ENCODE measurements around the gene LAMB3. TPM values are rescaled to one million over a fixed set of nuclear protein-coding genes. Genes with fewer than 3 reads are reported as not detected.

The LAMB3 gene
- total RNA-seq, 2 donors from 2014 or later, result 4.7 to 11.1 TPM

DNA sequence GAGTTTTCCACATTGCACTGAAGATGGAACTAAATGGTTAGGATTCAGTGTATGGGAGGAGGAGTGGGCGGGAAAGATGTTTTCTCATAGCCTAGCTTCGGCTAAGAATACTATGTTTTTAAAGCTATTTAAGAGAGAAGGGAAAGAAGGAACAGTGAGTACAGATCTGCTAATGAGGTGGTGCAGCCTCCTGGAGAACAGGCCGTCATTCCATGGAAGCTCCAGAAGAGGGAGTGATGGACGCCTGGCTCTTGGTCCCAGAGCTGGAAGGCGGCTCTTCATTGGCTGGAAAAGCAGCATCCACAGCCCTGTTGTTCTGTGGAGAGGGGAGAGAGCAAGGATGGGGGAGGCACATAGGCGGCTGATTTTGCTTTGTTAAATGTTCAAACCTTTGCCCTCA lies 61.8 kb downstream of the LAMB3 start:
- no peak for DNase-seq (ENCODE audit: low spot score)
- TF ChIP-seq, protein P1, sequence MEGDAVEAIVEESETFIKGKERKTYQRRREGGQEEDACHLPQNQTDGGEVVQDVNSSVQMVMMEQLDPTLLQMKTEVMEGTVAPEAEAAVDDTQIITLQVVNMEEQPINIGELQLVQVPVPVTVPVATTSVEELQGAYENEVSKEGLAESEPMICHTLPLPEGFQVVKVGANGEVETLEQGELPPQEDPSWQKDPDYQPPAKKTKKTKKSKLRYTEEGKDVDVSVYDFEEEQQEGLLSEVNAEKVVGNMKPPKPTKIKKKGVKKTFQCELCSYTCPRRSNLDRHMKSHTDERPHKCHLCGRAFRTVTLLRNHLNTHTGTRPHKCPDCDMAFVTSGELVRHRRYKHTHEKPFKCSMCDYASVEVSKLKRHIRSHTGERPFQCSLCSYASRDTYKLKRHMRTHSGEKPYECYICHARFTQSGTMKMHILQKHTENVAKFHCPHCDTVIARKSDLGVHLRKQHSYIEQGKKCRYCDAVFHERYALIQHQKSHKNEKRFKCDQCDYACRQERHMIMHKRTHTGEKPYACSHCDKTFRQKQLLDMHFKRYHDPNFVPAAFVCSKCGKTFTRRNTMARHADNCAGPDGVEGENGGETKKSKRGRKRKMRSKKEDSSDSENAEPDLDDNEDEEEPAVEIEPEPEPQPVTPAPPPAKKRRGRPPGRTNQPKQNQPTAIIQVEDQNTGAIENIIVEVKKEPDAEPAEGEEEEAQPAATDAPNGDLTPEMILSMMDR (IDR thresholded peaks at IDR 0.05), result peak; percentile 48 to 55
- Histone ChIP-seq H3K36me3 (no peaks in the 10 kb centered on the region), H3K4me3 (no peak overlapping the region), H3K27ac (no peak overlapping the region), H3K27me3 (no peaks in the 10 kb centered on the region), H3K4me1 (peaks cover 0 to 7% of the 10 kb centered on the region in 2 donors), H3K9me3 (no peaks in the 10 kb centered on the region)

DNA sequence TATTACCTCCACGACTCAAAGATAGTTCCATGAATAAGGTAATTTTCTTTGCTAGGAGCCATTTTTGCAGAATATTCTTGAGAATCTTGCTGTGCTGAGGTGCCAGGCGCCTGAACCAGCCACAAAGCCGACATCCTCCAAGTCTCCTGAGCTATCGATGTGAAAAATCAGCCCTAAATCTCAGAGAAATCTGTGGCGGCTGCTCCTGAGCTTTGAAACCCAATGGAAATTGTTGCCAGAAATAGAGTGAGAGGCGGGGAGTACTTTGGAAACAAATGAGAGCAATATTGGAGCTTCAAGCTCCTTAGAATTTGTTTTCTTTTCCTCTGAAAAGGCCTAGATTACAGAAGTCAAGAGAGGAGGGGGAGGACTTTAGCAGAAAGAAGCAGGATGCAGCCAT lies 62.4 kb downstream of the LAMB3 start:
- Histone ChIP-seq H3K4me3 (no peak overlapping the region), H3K27ac (no peak overlapping the region), H3K4me1 (peaks cover 0 to 12% of the 10 kb centered on the region in 2 donors), H3K36me3 (no peaks in the 10 kb centered on the region), H3K9me3 (no peaks in the 10 kb centered on the region), H3K27me3 (no peaks in the 10 kb centered on the region)
- TF ChIP-seq, protein P1 (IDR thresholded peaks at IDR 0.05), result no peak
- no peak for DNase-seq (ENCODE audit: low spot score)

DNA sequence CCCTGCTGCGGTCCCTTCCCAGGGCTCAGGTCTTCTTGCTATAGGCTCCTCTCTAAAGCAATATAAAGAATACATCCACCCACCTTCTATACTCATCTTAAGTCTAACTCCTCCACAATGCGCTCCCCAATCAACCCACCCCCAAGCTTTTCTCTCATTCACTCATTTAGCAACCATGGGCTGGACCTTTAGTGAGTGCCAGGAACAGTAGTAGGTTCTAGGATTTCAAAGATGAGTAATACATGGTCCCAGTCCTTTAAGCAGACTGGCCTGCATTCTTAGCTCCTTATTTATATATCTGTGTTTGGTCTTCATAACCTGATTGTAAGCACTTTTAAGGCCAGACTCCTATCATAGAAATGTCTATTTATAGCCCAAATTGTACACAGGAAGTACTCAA lies 62.8 kb downstream of the LAMB3 start:
- H3K9me3 ChIP-seq, result no peaks in the 10 kb centered on the region
- peaks cover 0 to 12% of the 10 kb centered on the region in 2 donors for H3K4me1 ChIP-seq
- H3K27me3 ChIP-seq, result no peaks in the 10 kb centered on the region
- no peak overlapping the region for H3K27ac ChIP-seq
- DNase-seq (ENCODE audit: low spot score), result no peak
- TF ChIP-seq, protein P1 (IDR thresholded peaks at IDR 0.05), result no peak
- H3K4me3 ChIP-seq, result no peak overlapping the region
- no peaks in the 10 kb centered on the region for H3K36me3 ChIP-seq

DNA sequence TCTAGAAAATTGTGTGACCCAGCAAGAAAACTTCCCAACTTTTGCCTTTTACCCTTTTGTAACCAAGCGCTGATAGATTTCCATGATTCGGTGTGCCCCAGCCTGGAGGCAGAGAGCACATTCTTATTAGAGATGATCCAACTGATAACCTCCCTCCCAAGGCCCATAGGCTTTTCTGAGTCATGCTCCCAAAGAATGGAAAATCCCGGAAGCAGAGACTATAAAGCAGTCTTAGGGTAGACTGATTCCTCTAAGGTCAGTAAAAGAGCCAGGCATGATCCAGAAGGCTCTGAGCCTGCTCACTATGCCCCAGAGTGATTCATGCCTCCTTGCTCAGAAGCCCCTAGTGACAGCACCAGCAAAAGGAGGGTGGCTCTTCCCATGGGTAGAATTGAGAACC lies 64.4 kb downstream of the LAMB3 start:
- Histone ChIP-seq H3K36me3 (no peaks in the 10 kb centered on the region), H3K27me3 (no peaks in the 10 kb centered on the region), H3K4me3 (no peak overlapping the region), H3K9me3 (no peaks in the 10 kb centered on the region), H3K4me1 (peaks cover 0 to 12% of the 10 kb centered on the region in 2 donors), H3K27ac (no peak overlapping the region)
- DNase-seq (ENCODE audit: low spot score), result no peak
- TF ChIP-seq, protein P1 (IDR thresholded peaks at IDR 0.05), result no peak

DNA sequence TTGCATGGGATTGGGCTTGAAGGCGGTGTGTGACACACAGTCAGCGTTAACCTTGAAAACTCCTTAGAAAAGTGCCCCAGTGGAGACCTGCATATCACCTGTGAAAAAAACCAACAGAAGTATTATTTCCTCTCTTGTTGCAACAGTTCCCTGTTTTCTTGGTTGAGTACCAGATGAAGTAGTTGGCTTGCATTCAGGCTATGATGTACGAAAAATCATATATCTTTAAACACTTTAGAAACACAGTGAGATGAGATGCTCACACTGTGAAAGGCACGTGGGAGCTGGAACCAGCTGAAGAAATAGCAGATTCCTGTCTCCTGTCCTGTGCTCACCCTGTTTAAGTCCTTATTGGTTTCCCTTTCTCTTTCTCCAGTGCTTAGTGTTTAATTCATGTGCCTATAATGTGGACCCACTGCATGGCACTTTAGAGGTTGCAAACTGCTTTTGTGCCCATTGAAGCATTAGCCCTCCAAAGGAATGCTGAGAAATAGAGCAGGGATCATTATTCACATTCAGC lies 65.9 kb downstream of the LAMB3 start:
- Histone ChIP-seq H3K4me1 (peaks cover 0 to 12% of the 10 kb centered on the region in 2 donors), H3K36me3 (no peaks in the 10 kb centered on the region), H3K27ac (no peak overlapping the region), H3K4me3 (no peak overlapping the region), H3K9me3 (no peaks in the 10 kb centered on the region), H3K27me3 (no peaks in the 10 kb centered on the region)
- no peak for DNase-seq (ENCODE audit: low spot score)
- TF ChIP-seq, protein P1 (IDR thresholded peaks at IDR 0.05), result no peak

DNA sequence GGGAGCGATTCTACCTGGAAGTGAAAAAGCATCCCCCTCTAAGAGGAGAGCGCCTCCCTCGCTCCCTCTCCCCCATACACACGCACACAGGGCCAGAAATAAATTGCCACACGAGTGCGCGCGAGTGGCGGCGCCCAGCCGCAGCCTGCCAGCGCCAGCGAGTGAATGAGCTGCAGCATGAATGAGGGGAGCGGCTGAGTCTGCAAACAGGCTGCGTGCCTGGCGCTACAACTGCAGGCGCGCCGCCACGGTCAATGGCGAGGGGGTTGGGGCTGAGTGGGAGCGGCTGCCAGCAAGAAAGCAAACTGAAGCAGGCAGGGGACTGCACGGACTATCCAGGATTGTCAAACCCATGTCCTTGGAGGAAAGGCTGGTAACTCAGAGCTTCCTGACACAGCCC lies 66.6 kb downstream of the LAMB3 start:
- no peaks in the 10 kb centered on the region for H3K36me3 ChIP-seq
- H3K27ac ChIP-seq, result no peak overlapping the region
- peak; percentile 61 for DNase-seq (ENCODE audit: low spot score)
- no peaks in the 10 kb centered on the region for H3K27me3 ChIP-seq
- H3K4me1 ChIP-seq, result peaks cover 0 to 12% of the 10 kb centered on the region in 2 donors
- TF ChIP-seq, protein P1 (IDR thresholded peaks at IDR 0.05), result peak in 1 of 2 donors; percentile 45
- H3K4me3 ChIP-seq, result no peak overlapping the region
- no peaks in the 10 kb centered on the region for H3K9me3 ChIP-seq

Data from right atrium auricular region (tissue), 2 donors.